NB4 (cell line): ENCODE measurements around the gene RGS17.

Experiments used
- DNase-seq: peaks from one replicate; pipeline ENCODE4 v3.0.0; 2010; ENCODE audit warnings: low read depth
- H3K4me3 ChIP-seq: one replicate; pipeline ENCODE4 v1.5.1; 2011; ENCODE audit warnings: mild to moderate bottlenecking, low read depth, low read length, moderate library complexity
- CTCF ChIP-seq: IDR thresholded peaks from one replicate; pipeline ENCODE4 v1.5.1; 2012; ENCODE audit warnings: low read depth, low read length
- MAX ChIP-seq: IDR thresholded peaks from 2 replicates; pipeline ENCODE4 v1.6.1; 2011; ENCODE audit warnings: low read depth, low read length
- MYC ChIP-seq: IDR thresholded peaks from 2 replicates; pipeline ENCODE4 v1.6.1; 2011; ENCODE audit warnings: low read depth, low read length
- POLR2A ChIP-seq: IDR thresholded peaks from 2 replicates; pipeline ENCODE4 v1.6.1; 2011; ENCODE audit warnings: mild to moderate bottlenecking; ENCODE audit not compliant: insufficient read length; ENCODE audit errors: extremely low read depth

The RGS17 gene

GRCh38 chr6:152983637-152984512 is 147.2 kb downstream of the RGS17 start:
- TF ChIP-seq CTCF, result no peak
- no peak for TF ChIP-seq MYC
- peak; percentile 40 for TF ChIP-seq POLR2A
- peak; percentile 96 for DNase-seq

GRCh38 chr6:152982904-152983636 is 148.0 kb downstream of the RGS17 start, which contains the start of gene FBXO5:
FBXO5 (minus strand) TSS chr6:152983041; CDS start chr6:152982959, 82 bp downstream.
- peak; percentile 99 for DNase-seq
- TF ChIP-seq MYC, result peak; percentile 90
- TF ChIP-seq MAX, result peak; percentile 89
- TF ChIP-seq POLR2A, result peak; percentile 62
- TF ChIP-seq CTCF, result no peak
- H3K4me3 ChIP-seq, result peak within 1 kb of the TSS; percentile 95

More at GRCh38 chr6:152983637-152984512, 147.2 kb downstream of the RGS17 start:
- peak overlapping the region; percentile 95 for H3K4me3 ChIP-seq

- DNase-seq, result peak; percentile 47
- TF ChIP-seq MAX, result no peak
- TF ChIP-seq POLR2A, result no peak
- TF ChIP-seq MYC, result no peak
- TF ChIP-seq CTCF, result no peak
- H3K4me3 ChIP-seq, result peak overlapping the region; percentile 87
Measured at GRCh38 chr6:152981989-152982903, 148.8 kb downstream of the RGS17 start.

DNA sequence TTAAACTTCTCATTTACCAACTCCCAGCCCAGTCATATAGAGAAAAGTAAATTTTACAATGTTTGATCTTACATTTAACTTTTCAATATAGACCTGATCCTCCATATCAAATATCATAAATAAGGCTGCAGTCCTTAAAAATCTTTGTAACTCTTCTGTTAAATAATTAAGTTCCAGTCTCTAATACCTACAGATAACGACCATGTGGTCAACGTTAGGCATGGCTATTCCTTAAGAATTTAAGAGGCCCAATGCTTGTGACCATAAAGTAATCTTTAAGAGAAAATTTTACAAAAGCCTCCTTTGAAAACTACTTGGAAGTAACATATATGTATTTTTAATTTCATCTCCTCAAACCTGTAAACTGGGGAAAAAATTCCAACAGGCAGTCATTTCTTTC is 149.9 kb downstream of the RGS17 start:
- peak overlapping the region; percentile 87 for H3K4me3 ChIP-seq
- no peak for TF ChIP-seq POLR2A
- TF ChIP-seq CTCF, result no peak
- no peak for TF ChIP-seq MYC
- TF ChIP-seq MAX, result no peak
- no peak for DNase-seq

- peak overlapping the region; percentile 87 for H3K4me3 ChIP-seq
- DNase-seq, result no peak
Measured at GRCh38 chr6:152980656-152981055, 150.4 kb downstream of the RGS17 start.

More at GRCh38 chr6:152980656-152981055, 150.4 kb downstream of the RGS17 start:
- TF ChIP-seq CTCF, result no peak
- no peak for TF ChIP-seq MYC
- no peak for TF ChIP-seq POLR2A
- no peak for TF ChIP-seq MAX
